Measurements from ENCODE around the gene SRP9.
"Not testable (repeated sequence)": the region's sequence is repeated elsewhere in the genome, so short reads cannot be mapped to it uniquely, and the experiment has no call there.

SRP9 gene

DNA sequence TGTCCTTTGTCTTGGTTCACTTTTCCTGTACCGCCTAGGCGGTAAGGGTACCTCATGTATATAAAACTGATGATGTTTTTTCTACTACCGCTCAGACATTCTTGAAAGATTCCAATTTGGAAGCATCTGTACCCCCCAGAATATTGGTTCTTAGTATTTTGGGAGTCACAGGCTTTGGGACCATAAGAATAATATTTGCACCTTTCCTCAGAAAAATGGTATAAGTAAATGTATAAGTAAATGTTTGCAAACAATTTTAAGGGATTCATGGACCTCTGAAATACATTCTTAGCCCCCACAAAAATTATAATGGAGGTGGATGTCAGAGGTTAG is 677 bp downstream of the SRP9 start:
- no peak for DNase-seq

DNA sequence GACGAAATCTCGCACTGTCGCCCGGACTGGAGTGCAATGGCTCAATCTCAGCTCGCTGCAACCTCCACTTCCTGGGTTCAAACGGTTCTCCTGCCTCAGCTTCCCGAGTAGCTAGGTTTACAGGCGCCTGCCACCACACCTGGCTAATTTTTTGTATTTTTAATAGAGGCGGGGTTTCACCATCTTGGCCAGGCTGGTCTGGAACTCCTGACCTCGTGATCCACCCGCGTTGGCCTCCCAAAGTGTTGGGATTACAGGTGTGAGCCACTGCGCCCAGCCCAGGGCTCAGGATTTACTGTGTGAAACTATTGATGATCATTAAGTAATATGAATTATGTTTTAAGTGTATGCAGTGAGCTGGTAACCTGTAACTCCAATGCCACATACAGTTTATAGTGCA is 1.5 kb downstream of the SRP9 start:
- not testable (repeated sequence) for DNase-seq

DNA sequence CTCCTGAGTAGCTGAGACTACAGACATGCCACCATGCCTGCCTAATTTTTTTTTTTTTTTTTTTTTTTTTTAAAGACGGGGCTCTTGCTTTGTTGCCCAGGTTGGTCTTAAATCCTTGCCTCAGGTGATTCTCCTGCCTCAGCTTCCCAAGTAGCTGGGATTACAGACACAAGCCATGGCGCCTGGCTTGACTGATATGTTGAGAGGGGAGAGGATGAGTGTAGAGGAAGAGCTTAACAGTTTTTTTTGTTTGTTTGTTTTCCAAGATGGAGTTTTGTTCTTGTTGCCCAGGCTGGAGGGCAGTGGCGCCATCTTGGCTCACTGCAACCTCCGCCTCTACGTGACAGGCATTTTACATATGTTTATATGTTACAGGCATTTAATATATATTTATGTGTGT is 2.5 kb downstream of the SRP9 start:
- no peak for DNase-seq

DNA sequence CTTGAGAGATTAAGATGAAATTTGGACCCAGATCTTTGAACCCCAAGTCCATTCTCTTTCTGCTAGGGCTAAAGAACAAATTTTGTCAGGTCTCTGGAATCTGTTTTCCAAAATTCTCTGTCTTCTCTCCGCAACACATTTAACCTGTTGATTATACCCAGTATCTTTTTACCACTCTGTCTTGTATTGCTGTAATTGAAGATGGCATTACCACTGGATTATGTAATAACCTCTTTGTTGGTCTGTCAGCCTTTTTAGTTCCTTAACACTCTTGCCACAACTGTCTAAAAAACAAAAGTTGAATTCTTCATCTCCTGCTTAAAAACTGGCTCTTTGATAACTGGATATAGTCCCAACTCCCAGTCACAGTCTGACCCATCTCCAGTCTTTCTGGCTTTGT is 3.0 kb downstream of the SRP9 start:
- no peak for DNase-seq

DNA sequence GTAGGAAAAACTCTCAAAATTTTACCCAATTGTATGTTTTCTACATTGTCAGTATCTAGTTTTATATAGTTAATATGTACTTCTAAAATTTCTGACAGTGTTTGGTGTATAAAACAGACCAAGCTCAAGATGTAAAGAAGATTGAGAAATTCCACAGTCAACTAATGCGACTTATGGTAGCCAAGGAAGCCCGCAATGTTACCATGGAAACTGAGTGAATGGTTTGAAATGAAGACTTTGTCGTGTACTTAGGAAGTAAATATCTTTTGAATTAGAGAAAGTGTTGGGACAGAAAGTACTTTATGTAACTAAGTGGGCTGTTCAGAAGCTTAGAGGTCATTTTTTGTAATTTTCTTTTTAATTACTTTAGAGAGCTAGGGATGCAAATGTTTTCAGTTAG is 11.5 kb downstream of the SRP9 start:
- not testable (repeated sequence) for DNase-seq

DNA sequence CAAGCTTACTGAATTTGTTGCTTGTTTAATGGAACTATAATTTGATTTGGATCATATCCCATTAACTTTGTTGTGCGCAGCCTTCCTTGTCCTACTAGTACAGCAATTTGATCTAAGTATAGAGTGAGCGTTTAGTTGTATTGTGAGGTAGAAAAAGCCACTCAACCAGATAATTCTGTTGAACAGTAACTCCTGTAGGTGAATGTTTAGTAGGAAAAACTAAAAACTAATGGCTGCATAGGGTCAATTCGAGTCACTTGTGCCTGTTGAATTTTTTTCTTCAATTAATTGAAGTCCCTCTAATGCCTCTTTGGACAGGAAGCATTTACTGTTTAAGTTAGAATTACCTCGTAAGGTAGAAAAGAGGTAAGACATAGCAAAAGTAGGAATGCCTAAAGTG is 17.3 kb downstream of the SRP9 start:
- no peak for DNase-seq

DNA sequence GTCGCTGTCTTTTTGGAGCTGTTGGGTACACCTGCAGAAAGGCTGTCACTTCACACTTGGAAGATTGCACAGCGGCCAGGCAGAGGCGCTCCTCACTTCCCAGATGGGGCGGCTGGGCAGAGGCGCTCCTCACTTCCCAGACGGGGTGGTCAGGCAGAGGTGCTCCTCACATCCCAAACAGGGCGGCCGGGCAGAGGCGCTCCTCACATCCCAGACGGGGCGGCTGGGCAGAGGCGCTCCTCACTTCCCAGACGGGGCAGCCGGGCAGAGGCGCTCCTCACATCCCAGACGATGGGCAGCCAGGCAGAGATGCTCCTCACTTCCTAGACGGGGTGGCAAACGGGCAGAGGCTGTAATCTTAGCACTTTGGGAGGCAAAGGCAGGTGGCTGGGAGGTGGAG is 18.5 kb downstream of the SRP9 start:
- DNase-seq: not testable (repeated sequence)

DNA sequence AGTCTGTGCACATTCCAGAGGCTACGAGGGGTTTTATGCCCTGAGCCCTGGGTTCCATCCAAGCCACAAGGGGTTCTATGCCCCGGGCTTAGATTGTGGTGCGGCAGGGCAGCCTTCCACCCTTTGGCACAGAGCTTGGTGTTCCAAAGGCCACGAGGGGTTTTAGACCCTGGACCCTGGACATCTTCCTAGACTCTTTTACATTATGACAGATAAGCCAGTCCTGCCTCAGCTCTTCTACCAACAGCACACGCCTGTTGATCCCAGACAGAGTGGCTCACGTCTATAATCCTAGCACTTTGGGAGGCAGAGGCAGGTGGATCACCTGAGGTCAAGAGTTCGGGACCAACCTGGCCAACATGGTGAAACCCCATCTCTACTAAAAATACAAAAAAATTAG is 23.5 kb downstream of the SRP9 start:
- DNase-seq: not testable (repeated sequence)

DNA sequence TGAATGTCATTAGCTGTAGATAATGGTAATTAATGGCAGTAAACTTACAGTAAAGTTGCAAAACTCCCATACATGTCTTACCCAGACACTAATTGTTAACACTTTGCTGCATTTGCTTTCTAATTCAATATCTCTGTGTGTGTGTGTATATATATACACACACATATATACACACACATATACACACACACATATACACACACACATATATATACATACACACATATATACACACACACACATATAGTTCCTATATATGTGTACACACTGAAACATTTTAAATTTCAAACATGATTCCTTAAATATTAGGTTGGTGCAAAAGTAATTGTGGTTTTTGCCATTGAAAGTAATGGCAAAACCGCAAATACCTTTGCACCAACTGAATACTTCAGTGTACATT is 28.6 kb downstream of the SRP9 start:
- no peak for DNase-seq

DNA sequence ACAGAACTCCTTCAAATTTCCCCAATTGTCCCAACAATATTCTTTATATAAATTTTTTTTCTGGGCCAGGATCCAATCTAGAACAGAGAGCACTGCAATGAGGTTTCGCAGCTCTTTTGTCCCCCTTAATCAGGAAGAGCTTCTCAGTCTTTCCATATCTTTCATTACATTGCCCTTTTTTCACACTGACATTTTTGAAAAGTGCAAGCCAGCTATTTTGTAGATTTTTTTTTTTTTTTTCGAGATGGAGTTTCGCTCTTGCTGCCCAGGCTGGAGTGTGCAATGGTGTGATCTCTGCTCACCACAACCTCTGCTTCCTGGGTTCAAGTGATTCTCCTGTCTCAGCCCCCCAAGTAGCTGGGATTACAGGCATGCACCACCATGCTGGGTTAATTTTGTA is 29.1 kb downstream of the SRP9 start:
- not testable (repeated sequence) for DNase-seq

DNA sequence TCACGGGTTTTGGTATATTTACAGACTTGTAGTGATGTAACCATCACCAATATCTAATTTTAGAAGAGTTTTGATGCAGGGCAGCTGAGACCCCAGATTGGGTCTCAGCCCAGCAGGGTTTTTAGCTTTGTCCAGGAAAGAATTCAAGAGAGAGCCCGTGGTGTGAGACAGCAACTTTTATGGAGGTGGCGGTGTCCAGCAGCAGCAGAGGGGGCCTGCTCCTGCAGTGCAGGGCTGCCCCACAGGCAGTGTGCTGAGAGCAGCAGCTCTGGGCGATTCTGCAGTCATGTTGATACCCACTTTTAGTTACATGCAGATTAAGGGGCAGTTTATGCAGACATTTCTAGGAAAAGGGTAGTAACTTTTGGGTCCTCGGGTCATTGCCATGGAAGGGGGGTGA is 30.5 kb downstream of the SRP9 start:
- DNase-seq: no peak

DNA sequence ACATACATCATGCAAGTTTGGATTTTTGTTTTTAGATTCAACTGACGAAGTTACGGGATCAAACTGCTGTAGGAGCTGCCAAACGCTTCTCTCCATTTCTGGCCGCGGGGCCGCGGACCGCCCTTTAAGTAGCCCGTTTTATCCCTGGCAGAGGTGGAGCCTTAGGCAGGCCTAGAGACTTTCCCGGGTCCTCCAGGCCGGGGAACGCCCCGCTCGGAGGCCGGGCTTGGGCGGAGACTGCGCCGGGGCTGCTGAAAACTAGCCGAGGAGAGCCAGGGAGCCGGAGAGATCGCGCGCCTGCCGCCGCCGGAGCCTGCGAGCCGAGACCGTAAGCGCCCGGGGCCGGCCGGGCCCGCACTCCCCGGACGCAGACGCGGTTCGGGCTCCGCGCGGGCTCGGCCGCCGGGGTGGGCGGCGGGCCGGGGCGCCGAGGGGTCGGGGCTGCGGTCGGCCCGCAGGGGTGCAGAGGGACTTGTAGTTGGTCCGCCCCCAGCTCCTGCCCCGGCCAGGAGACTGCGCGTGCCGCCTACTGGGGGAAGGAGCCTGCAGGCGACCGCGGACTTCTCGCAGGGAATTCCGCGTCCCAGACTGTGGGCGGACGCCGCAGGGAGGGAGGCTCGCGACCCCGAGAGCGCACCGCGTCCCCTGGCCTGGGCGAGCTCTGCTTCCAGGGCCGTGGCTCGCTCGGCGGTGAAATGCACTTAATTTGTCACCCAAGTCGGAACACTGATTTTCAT is 32.4 kb downstream of the SRP9 start, which contains the start of gene EPHX1:
Gene EPHX1 (plus strand): TSS at position 283 of the 737 bp plus-strand sequence. CDS start 18,606 bp downstream, outside the sequence.
- DNase-seq: peak; percentile 73

DNA sequence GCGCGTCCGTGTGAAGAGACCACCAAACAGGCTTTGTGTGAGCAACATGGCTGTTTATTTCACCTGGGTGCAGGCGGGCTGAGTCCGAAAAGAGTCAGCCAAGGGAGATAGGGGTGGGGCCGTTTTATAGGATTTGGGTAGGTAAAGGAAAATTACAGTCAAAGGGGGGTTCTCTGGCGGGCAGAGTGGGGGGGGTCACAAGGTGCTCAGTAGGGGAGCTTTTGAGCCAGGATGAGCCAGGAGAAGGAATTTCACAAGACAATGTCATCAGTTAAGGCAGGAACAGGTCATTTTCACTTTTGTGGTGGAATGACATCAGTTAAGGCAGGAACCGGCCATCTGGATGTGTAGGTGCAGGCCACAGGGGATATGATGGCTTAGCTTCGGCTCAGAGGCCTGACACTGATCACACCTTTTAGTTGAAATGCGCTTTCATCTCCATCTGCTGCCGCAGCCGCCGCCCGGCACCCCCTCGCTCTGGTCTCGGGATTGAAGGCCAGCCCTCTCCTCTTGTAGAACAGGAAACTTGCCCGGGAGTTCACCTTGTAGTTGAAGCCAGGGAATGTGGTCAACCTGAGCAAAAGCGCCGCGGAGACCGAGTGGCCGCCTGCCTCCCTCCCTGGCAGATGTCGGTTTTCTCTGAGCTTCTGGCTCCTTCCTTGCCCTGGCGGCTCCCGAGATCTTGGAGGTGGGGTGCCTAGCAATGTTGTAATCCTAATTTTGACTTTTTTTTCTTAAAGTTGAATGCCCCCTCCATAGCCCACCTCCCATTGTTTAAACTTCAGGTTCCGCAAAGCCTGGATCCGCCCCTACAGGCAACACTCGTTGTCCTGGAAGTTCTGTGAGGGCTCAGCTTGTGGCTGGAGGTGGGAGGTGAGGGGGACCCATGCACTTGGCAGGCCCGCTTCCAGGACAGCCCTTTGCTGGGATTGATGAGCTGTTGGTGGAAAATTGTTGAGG is 33.2 kb downstream of the SRP9 start:
- not testable (repeated sequence) for DNase-seq

DNA sequence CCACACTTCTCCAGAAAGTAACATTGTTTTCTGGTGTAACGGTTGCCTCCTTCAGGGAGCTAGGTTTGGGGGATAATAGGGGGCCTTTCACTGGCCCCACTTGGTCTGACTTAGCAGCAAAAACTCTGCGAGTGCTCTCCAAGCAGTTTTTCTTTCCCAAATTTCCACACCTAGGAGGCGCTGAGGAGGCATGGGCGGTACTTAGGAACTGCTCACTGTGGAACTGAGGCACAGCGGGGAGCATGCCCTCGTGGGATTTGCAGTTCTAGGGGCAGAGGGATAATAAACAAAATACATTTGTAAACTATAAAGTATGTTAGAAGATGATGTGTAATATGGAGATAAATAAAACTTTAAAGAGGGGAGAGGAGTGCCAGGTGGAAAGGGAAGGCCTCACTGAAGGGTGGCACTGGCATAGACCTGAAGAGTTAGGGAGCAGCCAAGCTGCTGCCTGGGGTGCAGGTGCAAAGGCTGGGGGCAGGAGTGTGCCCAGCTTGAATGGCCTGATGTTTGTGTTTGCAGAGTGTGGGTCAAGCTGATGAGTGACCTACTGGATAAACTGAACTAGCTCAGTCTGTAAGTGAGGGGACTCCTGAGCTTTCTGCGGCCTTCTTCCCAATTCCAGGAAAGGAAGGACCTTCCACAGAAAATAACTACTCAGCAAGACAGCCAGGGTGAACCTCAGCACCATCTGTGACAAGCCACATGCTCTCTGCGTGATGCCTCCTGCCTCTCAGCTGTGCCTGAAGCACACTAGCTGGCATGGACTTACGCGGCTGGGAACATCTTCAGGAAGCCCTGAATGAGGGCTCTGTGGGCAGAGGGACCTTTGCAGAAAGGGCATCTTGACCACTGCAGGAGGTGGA is 34.2 kb downstream of the SRP9 start:
- DNase-seq: no peak

DNA sequence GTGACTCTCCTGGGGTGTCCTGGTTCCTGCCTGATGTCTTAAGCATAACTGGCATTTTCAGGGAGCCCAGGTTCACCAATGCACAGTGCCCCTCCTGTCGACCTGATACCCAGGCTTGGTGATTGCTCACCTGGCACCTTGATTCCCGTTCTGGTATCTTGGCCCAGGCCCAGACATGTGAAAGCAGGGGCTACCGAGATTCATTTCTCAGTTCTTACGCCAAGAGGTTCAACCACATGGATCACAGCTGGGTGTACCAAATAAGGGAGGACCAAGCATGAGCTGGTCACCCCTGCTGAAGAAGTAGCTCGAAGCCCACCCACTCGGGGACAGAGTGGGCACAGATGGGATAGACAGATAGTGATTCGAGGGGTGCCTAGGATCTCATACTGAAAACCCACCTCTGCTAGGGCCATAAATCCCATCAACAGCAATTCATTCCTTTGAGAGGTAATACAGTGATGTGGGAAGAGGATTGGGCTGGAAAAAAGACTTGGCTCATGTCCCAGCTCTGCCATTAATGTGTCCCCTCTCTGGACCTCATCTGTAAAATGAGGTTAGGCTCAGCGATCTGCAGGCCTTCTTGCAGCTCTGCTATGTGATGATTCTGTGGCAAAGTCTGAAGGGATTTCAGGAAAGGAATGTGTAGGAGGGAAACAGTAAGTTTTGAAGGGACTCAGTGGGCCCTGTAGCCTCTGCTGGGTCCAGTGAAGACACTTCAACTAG is 35.0 kb downstream of the SRP9 start:
- DNase-seq: no peak

DNA sequence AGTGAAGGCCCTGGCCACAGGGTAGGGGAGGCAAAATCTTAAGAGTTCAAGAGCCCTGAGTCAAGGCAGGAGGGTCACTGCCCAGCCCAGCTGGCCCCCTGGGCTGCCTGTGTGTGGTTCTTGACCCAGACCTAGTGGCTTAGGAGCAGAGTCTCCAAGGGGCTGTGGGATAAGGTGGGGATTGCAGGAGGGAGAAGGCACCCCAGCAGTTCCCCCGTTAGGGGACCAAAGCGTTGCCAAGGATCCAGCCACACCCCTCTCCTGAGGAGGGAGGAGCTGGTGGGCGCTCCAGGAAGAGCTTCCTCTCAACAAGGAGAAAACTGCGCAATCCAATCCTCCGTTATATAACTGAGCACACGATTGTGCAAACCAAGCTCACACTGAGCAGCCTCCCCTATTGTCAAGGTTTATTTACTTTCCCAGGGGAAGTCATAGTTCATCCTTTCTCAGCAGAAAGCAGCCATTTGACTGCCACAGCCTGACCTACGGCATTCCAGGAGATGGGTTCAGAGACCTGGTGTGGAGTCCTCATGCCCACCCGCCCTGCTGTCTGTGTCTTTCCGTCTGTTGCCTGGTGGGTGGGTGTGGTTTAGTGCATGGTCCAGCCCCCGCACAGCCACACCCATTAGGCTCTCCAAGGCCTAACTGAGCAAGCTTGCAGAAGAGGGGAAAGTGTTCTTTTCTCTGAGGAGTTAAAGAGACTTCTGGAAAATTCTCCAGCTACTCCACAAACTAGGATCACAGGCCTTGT is 35.8 kb downstream of the SRP9 start:
- no peak for DNase-seq

DNA sequence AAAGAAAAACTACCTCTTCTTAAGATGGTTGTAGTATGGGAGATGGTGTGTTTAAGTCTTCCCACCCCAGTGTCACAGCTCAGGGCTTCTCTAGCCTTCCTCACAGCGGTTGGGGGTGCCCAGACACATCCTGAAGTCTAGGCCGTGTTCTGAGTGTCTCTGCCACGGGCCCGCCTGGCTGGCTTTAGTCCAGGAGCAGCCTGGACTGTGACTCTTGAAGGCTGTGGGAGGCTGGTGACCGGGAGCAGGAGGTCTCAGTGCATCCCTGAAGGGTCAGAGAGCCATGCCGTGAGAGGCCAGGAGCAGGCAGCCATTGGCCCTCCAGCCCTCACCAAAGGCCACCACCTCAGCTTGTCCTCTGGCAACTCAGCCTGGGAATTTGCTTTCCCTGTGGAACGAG is 36.8 kb downstream of the SRP9 start:
- no peak for DNase-seq

DNA sequence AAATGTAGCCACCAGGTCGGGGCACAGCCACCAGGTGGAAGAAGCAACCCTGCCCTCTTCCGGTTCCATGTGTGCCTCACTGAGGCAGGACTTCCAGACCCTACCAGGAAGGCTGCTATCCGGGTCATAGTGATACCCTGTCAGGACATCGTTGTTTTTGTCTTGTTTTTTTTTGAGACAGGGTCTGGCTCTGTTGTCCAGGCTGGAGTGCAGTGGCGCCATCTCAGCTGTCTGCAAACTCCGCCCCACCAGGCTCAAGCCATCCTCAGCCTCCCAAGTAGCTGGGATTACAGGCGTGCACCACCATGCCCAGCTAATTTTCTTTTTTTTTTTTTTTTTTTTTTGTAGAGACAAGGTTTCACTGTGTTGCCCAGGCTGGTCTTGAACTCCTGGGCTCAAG is 37.5 kb downstream of the SRP9 start:
- DNase-seq: not testable (repeated sequence)

DNA sequence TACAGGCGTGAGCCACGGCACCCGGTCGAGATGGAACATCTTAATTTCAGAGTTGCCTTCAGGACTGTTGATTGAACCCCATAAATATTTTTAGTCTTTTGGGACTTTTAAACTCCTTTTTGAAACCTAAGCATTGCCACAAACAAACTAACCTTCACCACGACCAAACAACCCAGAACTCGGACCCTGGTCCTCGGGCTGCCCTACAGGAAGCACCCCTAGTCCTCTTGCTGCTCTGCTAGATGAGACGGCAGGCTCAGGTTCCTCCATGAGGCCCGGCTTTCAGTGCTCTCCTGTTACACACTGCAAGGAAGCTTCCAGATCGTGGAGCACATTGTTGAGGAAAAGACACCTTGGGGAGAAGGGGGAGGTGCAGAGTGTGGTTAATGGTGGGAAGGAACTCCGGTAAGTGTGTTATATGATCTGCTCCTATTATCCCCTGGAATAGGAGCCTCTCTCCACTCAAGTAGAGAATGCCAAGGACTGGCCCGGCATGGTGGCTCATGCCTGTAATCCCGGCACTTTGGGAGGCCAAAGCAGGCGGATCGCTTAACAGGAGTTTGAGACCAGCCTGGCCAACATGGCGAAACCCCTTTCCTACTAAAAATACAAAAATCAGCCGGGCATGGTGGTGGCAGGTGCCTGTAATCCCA is 38.0 kb downstream of the SRP9 start:
- DNase-seq: no peak

DNA sequence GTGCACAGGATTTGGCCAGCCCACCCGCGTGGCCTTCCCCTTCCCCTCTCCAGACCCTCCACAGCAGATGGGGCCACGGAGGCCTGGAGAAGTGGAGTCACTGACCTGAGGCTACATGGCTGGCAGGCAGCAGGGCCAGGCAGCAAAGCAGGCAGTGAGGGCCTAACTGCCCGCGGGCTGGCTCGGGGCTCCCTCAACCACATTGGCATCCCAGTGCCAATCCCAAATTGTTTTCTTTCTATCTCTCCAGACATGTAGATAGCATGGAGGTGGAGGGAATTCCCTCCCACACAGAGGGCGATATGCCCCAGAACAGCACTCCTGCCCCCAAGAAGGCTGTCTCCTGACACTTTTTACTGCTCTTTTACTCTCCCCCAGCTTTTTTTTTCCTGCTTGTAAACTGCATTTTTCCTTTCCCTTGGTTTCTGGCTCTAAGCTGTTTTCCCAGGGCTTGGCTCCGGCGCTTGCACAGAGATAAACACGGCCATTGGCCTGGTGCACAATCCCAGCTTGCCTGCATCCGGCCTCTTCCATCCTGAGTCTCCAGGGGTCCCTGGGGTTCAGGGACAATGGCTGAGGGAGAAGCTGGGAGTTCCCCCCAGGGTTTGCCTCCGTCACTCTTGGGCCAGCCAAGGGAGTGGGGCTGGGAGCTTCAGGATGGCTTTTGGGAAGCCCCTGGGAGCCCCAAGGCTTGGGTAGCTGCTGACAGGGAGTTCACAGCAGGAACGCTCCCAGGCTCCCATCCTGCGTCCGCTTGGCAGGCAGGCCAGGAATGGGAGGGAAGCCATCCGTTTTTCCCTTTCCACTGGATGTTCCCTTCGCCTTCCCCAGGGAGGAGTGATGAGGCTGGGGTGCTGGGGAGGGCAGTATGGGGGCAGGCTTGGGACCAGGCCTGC is 39.3 kb downstream of the SRP9 start:
- no peak for DNase-seq
